ENCODE results near the gene LOXL1. TPM values are rescaled to one million over a fixed set of nuclear protein-coding genes. Genes with fewer than 3 reads are reported as not detected.

LOXL1 gene
- total and polyA plus RNA-seq, 8 donors, result 22.3 to 195 (median 140) TPM

DNA sequence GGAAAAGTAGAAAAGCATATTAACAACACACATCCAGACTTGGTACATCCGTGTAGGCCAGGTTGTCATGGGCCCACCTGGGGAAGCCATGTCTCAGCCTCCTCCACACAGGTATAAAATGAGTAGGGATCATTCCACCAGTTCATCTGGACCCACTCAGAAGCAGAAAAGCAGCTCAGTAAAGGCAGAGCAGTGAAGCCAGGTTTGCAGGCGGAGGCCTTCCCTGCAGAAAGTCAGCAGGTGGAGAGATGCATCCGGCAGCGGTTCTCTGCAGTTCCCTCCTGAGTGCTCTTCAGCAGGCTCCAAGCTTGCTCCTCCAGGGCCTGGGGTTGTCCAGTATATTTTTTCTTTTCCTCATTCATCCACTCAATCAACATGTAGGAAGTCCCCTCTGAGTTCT, 22.1 kb downstream of the LOXL1 start:
- no peaks in the 10 kb centered on the region for H3K9me3 ChIP-seq
- TF ChIP-seq, protein P1, sequence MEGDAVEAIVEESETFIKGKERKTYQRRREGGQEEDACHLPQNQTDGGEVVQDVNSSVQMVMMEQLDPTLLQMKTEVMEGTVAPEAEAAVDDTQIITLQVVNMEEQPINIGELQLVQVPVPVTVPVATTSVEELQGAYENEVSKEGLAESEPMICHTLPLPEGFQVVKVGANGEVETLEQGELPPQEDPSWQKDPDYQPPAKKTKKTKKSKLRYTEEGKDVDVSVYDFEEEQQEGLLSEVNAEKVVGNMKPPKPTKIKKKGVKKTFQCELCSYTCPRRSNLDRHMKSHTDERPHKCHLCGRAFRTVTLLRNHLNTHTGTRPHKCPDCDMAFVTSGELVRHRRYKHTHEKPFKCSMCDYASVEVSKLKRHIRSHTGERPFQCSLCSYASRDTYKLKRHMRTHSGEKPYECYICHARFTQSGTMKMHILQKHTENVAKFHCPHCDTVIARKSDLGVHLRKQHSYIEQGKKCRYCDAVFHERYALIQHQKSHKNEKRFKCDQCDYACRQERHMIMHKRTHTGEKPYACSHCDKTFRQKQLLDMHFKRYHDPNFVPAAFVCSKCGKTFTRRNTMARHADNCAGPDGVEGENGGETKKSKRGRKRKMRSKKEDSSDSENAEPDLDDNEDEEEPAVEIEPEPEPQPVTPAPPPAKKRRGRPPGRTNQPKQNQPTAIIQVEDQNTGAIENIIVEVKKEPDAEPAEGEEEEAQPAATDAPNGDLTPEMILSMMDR (IDR thresholded peaks at IDR 0.05), result no peak
- DNase-seq (peak in 1 of 4 donors; percentile 32), ATAC-seq (no peak)
- intact Hi-C loops (cut with DNase I), result no loop called here
- H3K36me3 ChIP-seq, result no peaks in the 10 kb centered on the region
- H3K27me3 ChIP-seq, result no peaks in the 10 kb centered on the region
- H3K27ac ChIP-seq, result no peak overlapping the region
- H3K4me1 ChIP-seq, result peaks cover 15 to 19% of the 10 kb centered on the region in 2 donors
- H3K4me3 ChIP-seq, result no peak overlapping the region

DNA sequence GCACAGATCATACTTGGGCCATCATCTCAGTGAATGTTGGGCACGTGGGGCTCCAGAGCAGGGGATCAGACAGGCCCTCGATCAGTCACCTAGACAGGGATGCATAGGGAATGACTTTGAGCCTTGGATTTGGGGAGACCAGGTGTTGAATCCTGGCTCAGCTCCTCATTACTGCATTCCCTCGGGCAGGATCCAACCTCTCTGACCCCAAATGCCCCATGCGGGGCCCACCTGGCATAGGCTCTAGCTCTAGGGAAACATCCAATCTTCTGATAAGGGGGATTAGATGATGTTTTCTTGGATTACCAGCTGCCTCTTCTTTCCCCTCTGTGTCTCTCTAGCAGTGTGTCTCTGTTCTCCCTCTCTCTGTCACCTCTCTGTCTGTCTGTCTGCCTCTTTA, 22.7 kb downstream of the LOXL1 start:
- Histone ChIP-seq H3K4me1 (peaks cover 15 to 19% of the 10 kb centered on the region in 2 donors), H3K27ac (no peak overlapping the region), H3K4me3 (no peak overlapping the region), H3K9me3 (no peaks in the 10 kb centered on the region), H3K27me3 (no peaks in the 10 kb centered on the region), H3K36me3 (no peaks in the 10 kb centered on the region)
- DNase-seq, result peak in 1 of 4 donors; percentile 18
- ATAC-seq, result no peak
- intact Hi-C loops (cut with DNase I), result no loop called here
- TF ChIP-seq, protein P1 (IDR thresholded peaks at IDR 0.05), result no peak

DNA sequence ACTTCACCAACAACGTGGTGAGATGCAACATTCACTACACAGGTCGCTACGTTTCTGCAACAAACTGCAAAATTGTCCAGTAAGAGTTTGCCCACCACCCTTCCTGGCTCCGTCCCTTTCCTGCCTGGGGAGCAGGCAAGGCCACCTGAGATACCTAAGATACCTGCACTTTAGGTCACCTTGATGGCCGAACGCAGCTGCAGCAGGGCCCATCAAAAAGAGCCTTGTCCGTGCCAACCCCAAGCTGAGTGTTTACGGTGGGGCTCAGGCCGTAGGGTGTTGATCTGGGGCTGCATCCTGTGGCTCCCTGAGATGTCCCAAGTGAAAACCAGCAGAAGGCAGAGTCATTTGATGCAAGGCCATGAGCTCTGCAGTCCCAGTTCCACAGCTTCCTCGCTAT, 23.2 kb downstream of the LOXL1 start:
- TF ChIP-seq, protein P1 (IDR thresholded peaks at IDR 0.05), result no peak
- H3K36me3 ChIP-seq, result no peaks in the 10 kb centered on the region
- H3K27me3 ChIP-seq, result no peaks in the 10 kb centered on the region
- no peaks in the 10 kb centered on the region for H3K9me3 ChIP-seq
- intact Hi-C loops (cut with DNase I), result no loop called here
- no peak overlapping the region for H3K27ac ChIP-seq
- ATAC-seq (no peak), DNase-seq (peak in 1 of 4 donors; percentile 24)
- H3K4me1 ChIP-seq, result peaks cover 15 to 19% of the 10 kb centered on the region in 2 donors
- no peak overlapping the region for H3K4me3 ChIP-seq

DNA sequence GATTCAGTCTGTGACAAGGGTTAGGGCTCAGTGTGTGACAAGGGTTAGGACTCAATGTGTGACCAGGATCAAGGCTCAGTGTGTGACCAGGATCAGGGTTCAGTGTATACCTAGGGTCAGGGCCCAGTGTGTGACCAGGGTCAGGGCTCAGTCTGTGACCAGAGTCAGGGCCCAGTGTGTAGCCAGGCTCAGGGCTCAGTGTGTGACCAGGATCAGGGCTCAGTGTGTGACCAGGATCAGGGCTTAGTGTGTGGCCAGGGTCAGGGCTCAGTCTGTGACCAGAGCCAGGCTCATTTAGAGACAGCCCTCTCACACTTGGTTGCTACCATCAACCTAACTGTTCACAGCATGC, 24.2 kb downstream of the LOXL1 start:
- no peak for DNase-seq
- Histone ChIP-seq H3K4me3 (no peak overlapping the region), H3K36me3 (no peaks in the 10 kb centered on the region), H3K4me1 (peaks cover 15 to 19% of the 10 kb centered on the region in 2 donors), H3K9me3 (no peaks in the 10 kb centered on the region), H3K27me3 (no peaks in the 10 kb centered on the region), H3K27ac (peak overlapping the region in 1 of 2 donors; percentile 56)
- intact Hi-C loops (cut with DNase I), result no loop called here
- ATAC-seq, result no peak
- TF ChIP-seq, protein P1 (IDR thresholded peaks at IDR 0.05), result no peak

DNA sequence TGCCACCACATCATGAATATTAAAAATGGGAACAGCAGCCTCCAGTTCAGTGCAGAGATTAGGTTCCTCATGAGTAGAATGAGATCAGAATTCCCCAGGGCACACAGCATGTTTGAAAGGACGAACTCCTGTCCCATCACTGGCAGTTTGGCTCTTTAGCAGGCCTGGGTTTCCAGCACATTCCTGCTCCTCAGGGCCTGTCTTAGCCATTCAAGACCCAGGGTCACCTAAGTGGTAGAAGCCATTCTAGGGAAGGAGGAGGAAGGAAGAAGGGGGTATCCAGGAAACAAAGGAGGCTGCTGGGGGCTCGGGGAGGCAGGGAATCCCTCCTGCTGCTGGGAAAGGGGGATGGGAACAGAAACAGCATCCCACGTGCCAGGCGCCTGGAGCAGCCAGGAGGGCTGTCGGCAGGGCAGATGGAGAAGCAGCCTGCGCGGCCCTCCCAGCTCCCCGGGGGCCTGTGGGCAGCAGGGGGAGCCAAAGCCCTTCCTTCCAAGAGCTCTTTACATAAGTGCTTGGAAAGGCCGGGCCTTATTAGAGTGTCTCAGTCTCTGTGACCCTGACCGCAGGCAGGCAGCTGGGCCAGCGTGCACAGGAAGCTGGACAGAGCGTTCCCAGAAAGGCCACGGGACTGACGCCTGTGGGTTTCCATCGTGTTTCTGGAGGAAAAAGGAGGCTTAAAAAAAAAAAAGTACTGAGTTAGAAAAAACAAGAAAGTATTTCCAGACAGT, 24.7 kb downstream of the LOXL1 start:
- ATAC-seq, result peak; percentile 98
- peaks cover 15 to 19% of the 10 kb centered on the region in 2 donors for H3K4me1 ChIP-seq
- H3K27ac ChIP-seq, result peak overlapping the region; percentile 59 to 91
- peak; percentile 90 to 97 (median 92) for DNase-seq
- TF ChIP-seq, protein P1 (IDR thresholded peaks at IDR 0.05), result peak; percentile 78 to 82
- H3K36me3 ChIP-seq, result no peaks in the 10 kb centered on the region
- H3K4me3 ChIP-seq, result no peak overlapping the region
- H3K27me3 ChIP-seq, result no peaks in the 10 kb centered on the region
- intact Hi-C loops (cut with DNase I), result no loop called here
- no peaks in the 10 kb centered on the region for H3K9me3 ChIP-seq

Data from left lung (tissue), 10 donors.